HG03565 (cell line): Measurements from ENCODE around the gene MACF1.
"Not testable (repeated sequence)": the region's sequence is repeated elsewhere in the genome, so short reads cannot be mapped to it uniquely, and the experiment has no call there.

Experiments used
- ATAC-seq: cut with Tn5 transposase; IDR thresholded peaks from one replicate; pipeline ENCODE4 v1.9.1; 2021; ENCODE audit warnings: mild to moderate bottlenecking, moderate library complexity; ENCODE audit not compliant: unreplicated experiment

Gene MACF1

DNA sequence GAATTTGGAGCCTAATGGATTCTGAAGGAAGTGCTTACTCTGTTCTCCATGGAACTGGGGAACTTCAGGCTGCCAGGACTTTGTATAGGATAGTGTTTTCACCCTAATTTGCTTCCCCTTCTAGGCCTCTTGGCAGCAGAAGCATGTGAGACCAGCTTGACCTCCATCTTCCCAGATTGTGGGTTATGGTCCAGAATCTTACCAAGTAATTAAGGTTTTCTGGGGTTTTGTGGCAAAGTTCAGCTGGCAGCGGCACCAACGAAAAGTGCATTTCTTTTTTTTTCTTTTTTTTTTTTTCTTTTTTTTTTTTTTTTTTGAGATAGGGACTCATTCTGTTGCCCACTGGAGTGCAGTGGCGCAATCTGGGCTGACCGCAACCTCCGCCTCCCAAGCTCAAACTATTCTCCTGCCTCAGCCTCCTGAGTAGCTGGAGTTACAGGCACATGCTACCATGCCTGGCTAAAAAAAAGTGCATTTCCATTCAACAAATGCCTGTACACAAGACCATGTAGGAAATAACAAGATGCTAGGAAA is 283.6 kb downstream of the MACF1 start:
- ATAC-seq = no peak

DNA sequence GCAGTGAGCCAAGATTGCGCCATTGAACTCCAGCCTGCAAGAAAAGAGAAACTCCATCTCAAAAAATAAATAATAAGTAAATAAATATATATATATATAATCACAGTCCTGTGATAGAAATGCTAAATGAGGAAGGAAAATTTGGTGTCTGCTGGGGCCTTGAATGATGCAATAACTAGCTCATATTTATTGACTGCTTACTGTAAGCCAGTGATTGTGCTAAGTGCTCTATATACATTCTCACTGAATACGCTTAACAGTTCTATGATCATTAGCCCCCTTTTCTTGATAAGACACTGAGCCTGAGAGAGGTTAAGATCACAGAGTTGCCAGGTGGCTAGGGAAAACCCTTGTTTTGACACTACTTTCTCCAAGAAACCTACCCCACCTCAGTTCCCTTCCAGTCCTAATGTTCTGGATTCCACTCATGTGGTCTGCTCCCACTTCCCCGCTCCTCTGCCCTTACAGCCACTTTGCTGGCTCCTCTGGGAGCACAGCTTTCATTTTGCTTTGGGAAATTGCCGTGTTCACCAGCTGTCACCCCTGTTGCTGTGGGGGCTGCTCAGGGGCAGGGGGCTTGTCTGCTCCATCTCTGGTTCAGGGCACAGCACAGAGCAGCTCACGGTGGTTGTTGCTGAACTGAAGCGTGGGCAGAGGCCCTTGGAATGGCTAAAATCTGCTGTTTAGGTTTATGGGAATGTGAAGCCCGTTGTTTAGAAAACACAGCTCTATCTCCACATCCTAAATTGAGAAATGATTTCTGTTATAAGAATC is 284.5 kb downstream of the MACF1 start:
- ATAC-seq = no peak

DNA sequence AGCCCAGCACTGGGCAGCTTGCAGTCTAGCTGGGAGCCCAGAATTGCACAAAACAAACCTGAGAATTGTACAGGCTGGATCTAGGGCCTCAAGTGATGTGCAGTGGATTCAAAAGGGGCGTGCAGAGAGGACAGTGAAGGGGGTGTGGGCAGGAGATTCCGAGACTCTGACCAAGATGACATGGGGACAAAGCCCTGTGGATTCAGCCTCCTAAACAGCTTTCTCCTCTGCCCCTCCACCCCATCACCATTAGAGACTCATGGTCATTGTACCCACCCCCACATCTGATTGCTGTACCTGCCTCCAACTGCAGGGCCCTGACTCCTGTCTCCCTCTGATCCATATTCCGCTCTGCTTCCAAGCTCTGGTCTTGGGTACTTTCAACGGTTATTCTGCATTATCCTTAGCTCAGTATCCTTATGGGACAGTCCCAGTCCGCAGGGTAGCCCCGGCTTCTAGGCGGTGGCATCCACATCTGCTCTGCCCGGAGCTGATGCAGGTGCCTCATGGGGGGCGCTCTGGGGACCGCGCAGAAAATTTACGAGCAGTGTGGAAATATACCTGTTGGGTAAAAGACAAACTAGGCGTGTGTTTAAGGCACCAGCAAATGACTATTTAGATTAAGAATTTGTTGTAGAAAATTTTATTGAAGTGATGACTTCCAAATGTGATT is 285.2 kb downstream of the MACF1 start:
- no peak for ATAC-seq

DNA sequence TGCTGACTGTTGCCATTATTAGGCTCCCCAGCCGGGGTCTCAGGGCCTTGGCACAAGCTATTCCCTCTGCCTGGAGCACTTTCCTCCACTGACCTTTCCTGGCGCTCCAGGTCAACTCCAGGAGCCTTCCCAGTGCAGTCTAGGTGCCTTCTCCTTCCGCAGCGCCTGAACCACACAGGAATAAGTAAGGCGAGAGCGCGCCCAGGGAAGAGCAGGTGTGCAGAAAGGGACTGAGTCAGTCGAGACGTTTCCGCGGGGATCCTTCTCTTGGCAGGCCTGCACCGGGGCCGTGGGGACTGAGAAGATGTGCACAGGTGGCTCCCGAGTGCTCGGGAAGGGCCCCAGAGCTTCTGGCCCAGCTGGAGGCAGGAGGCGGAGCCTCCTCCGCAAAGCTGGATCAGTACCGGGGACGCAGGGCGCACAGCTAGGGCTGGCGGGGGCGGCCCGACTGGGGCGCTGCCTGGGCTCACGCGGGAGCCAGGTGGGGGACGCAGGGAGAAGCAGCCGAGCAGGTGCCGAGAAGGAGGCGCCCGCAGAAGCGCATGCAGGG is 286.2 kb downstream of the MACF1 start:
- peak; percentile 11 for ATAC-seq

DNA sequence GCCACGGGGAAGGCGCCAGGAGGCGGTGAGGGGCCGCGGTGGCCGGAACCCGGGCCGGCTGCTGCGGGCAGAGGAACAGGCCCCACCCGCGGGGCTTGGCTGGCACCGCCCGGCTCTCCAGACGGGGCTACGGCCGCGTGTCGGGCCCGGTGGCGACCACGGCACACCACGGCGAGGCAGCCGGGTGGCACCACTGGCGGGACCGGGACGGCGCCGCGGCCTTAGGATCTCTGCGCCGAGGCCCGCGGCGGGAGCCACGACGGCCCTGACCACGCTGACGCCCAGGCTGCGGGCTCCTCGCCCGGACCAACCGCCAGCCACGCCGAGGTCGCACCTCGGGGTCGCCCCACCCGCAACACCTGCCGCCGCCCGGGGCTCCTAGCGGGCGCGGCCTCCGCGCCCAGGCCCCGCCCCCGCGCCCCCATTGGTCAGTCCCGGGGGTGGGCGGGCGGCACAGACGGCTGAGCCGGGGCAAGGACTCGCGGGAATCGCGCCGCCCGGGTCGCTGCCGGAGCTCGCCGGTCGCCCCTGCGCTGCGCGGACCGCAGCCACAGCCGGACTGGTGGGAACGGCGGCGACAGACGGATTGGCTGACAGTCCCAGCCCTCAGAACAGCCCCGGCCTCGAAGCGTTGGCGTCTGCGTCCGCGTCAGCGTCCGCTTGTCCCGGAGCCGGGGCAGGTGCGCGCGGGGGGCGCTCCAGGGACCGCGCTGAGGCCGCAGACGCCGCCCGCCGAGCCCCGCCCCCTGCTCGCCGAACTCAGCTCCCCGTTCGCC is 286.8 kb downstream of the MACF1 start, which contains the start of gene BMP8A:
BMP8A (plus strand) TSS at position 491 of the 776 bp plus-strand sequence. CDS start 356 bp downstream, outside the sequence.
- peak; percentile 48 for ATAC-seq

DNA sequence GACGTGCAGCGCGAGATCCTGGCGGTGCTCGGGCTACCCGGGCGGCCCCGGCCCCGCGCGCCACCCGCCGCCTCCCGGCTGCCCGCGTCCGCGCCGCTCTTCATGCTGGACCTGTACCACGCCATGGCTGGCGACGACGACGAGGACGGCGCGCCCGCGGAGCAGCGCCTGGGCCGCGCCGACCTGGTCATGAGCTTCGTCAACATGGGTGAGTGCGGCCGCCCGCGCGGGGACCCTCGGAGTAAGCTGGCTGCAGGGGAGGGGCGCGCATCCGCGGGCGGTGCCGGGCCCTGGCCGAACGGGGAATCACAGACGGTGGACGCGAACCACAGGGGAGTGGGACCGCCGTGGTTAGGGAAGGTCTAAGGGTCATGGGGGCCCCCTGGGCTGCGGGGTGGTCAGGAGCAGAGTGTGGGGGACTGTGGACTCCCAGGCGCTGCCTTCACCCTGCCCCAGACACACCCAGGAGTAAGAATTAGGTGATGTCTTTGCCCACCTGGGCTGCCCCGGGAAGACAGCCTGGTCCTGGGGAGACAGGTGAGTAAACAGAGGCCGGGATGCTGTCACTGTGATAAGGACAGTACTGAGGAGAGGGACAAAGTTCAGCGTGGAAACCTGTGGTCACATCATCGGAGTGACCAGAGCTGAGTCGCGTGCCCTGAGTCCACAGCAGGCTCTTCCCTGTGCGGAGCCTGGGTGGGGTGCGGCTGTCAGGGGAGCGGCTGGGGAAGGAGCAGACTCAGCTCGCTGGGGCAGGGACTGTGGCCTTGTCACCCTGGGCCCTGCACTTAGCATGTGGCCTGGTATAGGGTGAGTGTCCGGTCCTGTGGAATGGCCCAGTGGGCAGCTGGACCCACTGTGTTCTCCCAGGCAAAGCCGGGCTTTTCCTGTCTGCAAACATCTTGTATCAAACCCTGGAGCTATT is 287.9 kb downstream of the MACF1 start:
- not testable (repeated sequence) for ATAC-seq

DNA sequence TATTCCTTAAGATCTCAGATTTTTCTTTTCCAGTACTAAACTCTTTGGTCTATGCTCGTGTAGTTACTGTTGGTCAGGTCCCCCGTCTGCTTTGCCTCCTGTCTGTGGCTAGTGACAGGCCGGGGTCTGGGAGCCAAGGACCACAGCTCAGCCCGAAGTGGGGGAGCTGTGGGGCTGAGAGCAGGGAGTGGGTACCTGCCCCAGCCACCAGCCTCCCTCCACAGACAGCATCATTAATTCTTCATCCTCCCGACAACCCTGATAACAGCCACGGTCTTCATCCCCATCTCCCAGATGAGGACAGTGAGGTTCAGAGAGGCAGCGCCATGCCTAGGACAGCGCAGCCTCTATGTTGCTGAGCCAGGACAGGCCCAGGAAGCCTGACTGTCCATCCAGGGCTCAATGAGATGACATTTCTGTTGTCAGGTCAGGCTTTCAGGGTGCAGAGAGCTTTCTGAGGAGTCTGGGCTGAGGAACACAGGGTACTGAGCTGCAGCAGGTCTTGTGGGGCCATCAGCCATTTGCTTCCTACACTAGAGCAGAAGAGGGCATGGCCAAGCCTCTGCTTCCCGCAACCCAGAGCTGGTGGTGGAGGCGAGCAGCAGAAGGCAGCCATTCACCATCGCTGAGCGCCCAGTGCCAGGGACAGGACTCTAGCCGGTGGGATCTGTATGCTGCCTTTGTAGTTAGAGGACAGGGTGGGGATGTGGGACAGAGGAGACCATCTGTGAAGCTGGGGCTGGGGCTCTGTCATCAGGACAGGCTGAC is 288.7 kb downstream of the MACF1 start:
- ATAC-seq = not testable (repeated sequence)

DNA sequence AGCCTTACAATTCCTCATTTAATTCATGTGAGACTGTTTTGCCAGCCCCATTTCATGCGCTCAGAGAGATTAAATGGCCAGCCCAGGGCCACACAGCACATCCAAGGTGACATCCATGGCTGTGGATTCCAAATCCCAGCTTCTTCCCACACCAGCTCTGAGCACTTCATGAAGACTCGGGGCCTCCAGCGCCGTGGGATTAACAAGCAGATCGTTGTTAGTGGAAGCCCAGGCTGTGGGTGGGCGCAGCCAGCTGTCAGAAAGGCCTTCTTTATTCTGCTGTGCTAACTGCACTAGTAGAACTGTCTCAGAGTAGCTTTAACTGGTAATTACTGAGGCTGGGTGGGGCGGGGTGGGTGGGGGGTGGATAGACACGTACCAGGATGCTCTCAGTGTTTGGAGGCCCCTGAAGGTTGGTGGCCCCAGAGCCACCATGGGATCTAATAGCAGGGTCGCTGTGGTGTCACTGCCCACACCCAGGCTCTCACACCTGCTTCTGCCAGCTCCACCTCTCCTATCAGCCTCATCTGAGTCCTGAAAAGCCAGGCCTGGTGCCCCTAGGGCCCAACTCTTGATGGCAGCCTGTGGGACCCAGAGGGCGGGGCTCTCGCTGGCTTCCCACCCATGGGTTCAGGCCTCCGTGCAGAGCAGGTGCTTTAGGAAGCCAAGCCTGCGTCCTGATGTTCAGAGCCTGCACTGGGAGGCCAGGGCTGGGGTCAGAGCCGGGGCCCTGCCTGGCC is 290.3 kb downstream of the MACF1 start:
- no peak for ATAC-seq

DNA sequence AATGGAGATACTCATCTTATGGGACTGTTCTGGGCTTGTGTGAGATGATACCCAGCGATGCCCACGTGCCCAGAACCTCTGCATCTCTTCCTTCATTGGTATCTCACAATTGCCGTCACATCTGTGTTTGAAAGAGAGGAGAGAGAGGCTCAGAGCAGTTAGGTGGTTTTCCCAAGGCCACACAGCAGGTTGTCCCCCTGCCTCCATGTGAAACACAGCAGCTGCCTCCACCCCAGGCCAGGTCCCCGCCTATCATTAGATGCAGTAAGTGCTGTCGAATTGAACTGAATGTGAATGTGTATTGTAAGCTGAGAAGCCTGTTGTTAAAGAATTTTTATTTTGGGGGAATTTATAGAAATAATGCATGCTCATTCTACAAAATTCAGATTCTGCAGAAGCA is 292.0 kb downstream of the MACF1 start:
- not testable (repeated sequence) for ATAC-seq

DNA sequence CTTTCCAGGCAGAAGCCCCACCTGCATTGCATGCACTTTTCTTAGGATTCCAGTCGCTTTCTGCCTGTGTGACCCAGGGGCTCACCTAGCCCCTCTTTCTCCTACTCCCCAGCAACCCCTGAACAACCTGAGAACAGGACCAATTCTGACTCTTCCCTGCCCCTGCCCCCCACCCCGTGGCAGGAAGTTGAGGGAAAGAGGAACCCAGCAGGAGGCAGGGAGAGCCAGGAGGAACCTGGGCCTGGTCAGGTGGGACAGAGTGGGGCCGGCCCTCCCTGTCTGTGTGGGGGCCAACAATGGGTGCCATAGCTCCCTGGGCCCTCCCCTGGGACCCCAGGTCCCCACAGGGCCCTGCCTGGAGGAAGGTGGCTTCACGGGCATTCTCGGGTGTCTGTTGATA is 293.1 kb downstream of the MACF1 start:
- no peak for ATAC-seq

DNA sequence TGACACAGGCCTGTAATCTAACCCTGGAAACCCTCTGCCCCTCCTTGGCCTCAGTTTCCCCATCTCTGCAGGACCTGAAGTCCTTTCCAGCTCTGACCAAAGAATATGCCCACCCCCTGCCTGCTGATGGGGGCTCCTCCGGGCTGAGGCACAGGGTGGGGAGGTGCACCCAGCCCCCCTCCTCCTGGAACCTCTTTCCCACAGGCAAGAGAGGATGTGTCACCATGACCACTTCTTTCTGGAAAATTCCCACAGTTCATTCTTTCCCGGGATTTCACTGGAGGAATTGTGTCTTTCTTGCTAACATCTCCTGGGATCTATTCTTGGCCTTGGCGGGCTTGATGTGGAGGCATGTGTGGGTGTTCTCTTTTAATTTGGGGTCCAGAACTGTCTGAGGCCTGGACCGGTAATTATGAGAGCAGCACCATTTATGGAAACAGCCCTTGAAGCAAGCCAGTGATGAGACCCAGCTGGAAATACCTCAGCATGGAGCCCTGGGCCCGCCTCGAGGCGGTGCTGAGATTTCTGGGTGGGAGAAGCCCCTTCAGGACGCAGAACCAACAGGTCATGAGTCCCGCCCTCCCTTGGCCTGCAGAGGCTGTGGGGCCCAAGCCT is 293.7 kb downstream of the MACF1 start:
- ATAC-seq = not testable (repeated sequence)

DNA sequence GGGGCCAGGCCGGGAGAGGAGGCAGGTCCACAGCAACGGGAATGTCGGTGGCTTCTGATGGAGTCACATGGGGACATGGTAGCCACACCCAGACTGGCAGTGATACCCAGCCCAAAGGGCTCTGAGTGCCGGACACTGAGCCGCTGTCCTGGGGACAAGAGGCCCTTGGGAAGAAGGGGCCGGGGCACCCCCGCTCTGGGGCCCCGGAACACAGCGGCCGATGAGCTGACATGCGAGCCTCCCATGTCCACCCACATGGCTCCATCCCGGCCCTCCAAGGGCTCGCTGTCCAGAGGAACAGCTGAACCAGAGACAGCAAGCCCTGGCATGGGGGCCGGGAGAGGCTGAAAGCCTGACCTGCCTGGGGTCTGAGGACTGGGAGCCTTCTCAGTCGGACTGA is 294.3 kb downstream of the MACF1 start:
- not testable (repeated sequence) for ATAC-seq

DNA sequence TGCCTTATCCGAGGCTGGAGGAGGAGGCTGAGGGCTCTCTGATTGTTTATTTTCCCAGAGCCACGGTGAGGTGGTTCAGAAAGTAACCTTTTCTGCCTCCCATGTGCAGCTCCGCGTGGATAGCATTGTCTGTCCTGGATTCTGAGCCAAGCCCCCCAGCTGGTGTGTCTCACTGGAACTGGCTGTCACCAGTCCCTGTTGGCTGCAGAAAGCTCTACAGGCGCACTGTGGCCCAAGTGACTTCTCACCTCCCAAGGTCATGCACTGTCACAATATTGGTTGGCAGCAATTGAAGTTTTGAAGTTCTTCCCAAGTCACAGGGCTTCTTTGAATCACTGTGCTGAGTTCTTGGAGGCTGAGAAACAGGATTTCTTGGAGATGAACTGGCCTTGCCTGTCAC is 295.2 kb downstream of the MACF1 start:
- no peak for ATAC-seq

DNA sequence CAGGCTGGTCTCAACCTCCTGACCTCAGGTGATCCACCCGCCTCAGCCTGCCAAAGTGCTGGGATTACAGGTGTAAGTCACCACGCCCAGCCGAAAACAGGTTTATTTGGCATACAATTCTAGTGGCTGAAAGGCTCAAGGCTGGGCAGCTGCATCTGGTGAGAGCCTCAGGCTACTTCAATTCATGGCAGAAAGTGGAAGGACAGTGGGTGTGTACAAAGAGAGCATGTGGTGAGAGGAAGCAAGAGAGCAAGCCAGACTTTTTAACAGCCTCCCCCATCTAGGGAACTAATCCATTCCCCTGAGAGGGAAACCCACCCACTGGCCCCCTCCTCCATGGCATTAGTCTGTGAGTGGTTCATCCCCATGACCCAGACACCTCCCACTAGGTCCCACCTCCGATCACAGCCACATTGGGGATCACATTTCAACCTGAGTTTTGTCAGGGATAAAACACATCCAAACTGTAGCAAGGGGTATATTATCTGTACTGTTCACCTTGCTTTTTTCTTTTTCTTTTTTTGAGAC is 296.4 kb downstream of the MACF1 start:
- ATAC-seq = no peak

DNA sequence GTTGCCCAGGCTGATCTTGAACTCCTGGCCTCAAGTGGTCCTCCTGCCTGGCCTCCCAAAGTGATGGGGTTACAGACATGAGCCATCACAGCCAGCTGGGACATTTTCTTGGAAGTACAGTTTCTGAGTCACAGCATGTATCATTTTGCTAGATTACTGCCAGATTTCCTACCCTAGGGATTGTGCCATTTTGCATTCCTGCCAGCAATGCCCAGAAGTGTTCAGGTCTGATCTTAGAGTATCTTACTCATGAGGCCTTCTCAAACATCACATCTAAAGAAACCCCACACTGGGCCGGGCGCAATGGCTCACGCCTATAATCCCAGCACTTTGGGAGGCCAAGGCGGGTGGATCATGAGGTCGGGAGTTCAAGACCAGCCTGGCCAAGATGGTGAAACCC is 297.2 kb downstream of the MACF1 start:
- no peak for ATAC-seq

DNA sequence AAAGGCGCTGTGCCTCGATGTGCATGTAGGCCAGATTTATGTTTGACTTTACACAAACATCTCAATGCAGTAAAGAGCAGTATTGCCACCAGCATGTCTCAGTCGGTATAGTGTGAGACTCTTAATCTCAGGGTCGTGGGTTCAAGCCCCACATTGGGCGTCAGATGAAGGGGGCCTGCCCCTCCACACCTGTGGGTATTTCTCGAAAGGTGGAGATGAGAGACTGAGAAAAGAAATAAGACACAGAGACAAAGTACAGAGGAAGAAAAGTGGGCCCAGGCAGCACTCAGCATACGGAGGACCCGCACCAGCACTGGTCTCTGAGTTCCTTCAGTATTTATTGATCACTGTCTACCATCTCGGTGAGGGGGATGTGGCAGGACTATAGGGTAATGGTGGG is 299.9 kb downstream of the MACF1 start:
- ATAC-seq = not testable (repeated sequence)

DNA sequence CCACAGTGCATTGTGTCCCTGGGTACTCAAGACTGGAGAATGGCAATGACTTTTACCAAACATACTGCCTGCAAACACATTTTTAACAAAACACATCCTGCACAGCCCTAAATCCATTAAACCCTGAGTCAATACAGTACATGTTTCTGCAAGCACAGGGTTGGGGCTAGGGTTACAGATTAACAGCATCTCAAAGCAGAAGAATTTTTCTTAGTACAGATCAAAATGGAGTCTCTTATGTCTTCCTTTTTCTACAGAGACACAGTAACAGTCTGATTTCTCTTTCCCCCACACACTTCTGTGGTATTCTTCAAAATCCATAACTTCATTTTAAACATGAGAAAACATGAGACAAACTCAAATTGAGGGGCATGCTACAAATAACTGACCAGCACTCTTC is 300.8 kb downstream of the MACF1 start:
- ATAC-seq = no peak
